SK-N-SH treated with all-trans-retinoic acid at 6 μM for 48 hours (cell line): Measurements from ENCODE around the gene GUCA2A.
"Not testable (repeated sequence)": the region's sequence is repeated elsewhere in the genome, so short reads cannot be mapped to it uniquely, and the experiment has no call there.

ENCODE experiments used
- ATAC-seq: fragments of 200-7000 bp; cut with Tn5 transposase; 3 replicates; pipeline ENCODE4 v1.9.1; 2020; ENCODE audit warnings: mild to moderate bottlenecking, moderate library complexity
- ARNTL ChIP-seq: fragments of 450-650 bp; formaldehyde crosslinking; IDR thresholded peaks from 2 replicates; pipeline ENCODE4 v1.5.0; 2020; ENCODE audit warnings: low read depth, mild to moderate bottlenecking, moderate library complexity, borderline replicate concordance
- BACH2 ChIP-seq: fragments of 250-450 bp; sonication (Bioruptor Pico); IDR thresholded peaks from 2 replicates; pipeline ENCODE4 v1.9.0; 2021; ENCODE audit warnings: mild to moderate bottlenecking, borderline replicate concordance
- CSDC2 ChIP-seq: fragments of 250-450 bp; sonication (Bioruptor Pico); IDR thresholded peaks from 2 replicates; pipeline ENCODE4 v1.5.0; 2020; ENCODE audit warnings: mild to moderate bottlenecking, moderate library complexity
- ESRRG ChIP-seq: fragments of 250-450 bp; sonication (Bioruptor Pico); IDR thresholded peaks from 2 replicates; pipeline ENCODE4 v1.6.1; 2021; ENCODE audit warnings: mild to moderate bottlenecking
- ISL1 ChIP-seq: fragments of 250-450 bp; sonication (Bioruptor Pico); IDR thresholded peaks from 2 replicates; pipeline ENCODE4 v2.1.2; 2022; ENCODE audit warnings: mild to moderate bottlenecking, moderate library complexity
- OSR1 ChIP-seq: fragments of 250-450 bp; sonication (Bioruptor Pico); IDR thresholded peaks from 2 replicates; pipeline ENCODE4 v1.8.0; 2022; ENCODE audit warnings: moderate library complexity, mild to moderate bottlenecking, inconsistent platforms
- POU6F1 ChIP-seq: fragments of 250-450 bp; sonication (Bioruptor Pico); IDR thresholded peaks from 2 replicates; pipeline ENCODE4 v1.8.0; 2021; ENCODE audit warnings: low read depth, mild to moderate bottlenecking, moderate library complexity, borderline replicate concordance
- PPARA ChIP-seq: fragments of 250-450 bp; sonication (Bioruptor Pico); IDR thresholded peaks from 2 replicates; pipeline ENCODE4 v1.5.0; 2020; ENCODE audit warnings: mild to moderate bottlenecking, borderline replicate concordance
- RARB ChIP-seq: fragments of 250-450 bp; sonication (Bioruptor Pico); IDR thresholded peaks from 2 replicates; pipeline ENCODE4 v1.8.0; 2021; ENCODE audit warnings: mild to moderate bottlenecking, moderate library complexity
- SNAI2 ChIP-seq: fragments of 250-450 bp; sonication (Bioruptor Pico); IDR thresholded peaks from 2 replicates; pipeline ENCODE4 v1.5.0; 2020; ENCODE audit warnings: mild to moderate bottlenecking, moderate library complexity
- TCF4 ChIP-seq: fragments of 250-450 bp; sonication (Bioruptor Pico); IDR thresholded peaks from 2 replicates; pipeline ENCODE4 v1.8.0; 2021; ENCODE audit warnings: mild to moderate bottlenecking, moderate library complexity, borderline replicate concordance
- ZFP3 ChIP-seq: fragments of 250-450 bp; sonication (Bioruptor Pico); IDR thresholded peaks from 2 replicates; pipeline ENCODE4 v1.5.0; 2020; ENCODE audit warnings: mild to moderate bottlenecking, moderate library complexity
- ZFP30 ChIP-seq: fragments of 450-650 bp; formaldehyde crosslinking; IDR thresholded peaks from 2 replicates; pipeline ENCODE4 v1.5.0; 2022; ENCODE audit warnings: mild to moderate bottlenecking, moderate library complexity
- ZNF565 ChIP-seq: fragments of 450-650 bp; formaldehyde crosslinking; conservative IDR thresholded peaks from 2 replicates; pipeline ENCODE4 v1.5.0; 2020; ENCODE audit warnings: low read depth, mild to moderate bottlenecking, moderate library complexity
- ZNF8 ChIP-seq: fragments of 450-650 bp; formaldehyde crosslinking; IDR thresholded peaks from 2 replicates; pipeline ENCODE4 v1.5.0; 2020; ENCODE audit warnings: mild to moderate bottlenecking, moderate library complexity
- TF ChIP-seq, protein P1 (sequence below): fragments of 250-450 bp; sonication (Bioruptor Pico); IDR thresholded peaks from 2 replicates; pipeline ENCODE4 v1.5.1; 2021; ENCODE audit warnings: mild to moderate bottlenecking, moderate library complexity
- TF ChIP-seq, protein P2 (sequence below): fragments of 250-450 bp; sonication (Bioruptor Pico); IDR thresholded peaks from 2 replicates; pipeline ENCODE4 v1.5.1; 2020; ENCODE audit warnings: low read depth, mild to moderate bottlenecking, moderate library complexity
- TF ChIP-seq, protein P3 (sequence below): fragments of 250-450 bp; sonication (Bioruptor Pico); IDR thresholded peaks from 2 replicates; pipeline ENCODE4 v1.5.0; 2020; ENCODE audit warnings: mild to moderate bottlenecking, moderate library complexity
- TF ChIP-seq, protein P4 (sequence below): fragments of 250-450 bp; sonication (Bioruptor Pico); IDR thresholded peaks from 2 replicates; pipeline ENCODE4 v1.8.0; 2020; ENCODE audit warnings: mild to moderate bottlenecking, moderate library complexity, borderline replicate concordance

Gene GUCA2A

GRCh38 chr1:42210421-42211133 is 46.0 kb upstream of the GUCA2A start:
- TF ChIP-seq ZFP30 (CRISPR knock-in tag) (no peak), ZNF8 (no peak), TCF4 (CRISPR knock-in tag) (no peak), ESRRG (CRISPR knock-in tag) (no peak), POU6F1 (CRISPR knock-in tag) (no peak), RARB (no peak), BACH2 (no peak), SNAI2 (no peak), ZFP3 (no peak), OSR1 (no peak), ISL1 (CRISPR knock-in tag) (no peak), PPARA (no peak)
- TF ChIP-seq, protein P1, sequence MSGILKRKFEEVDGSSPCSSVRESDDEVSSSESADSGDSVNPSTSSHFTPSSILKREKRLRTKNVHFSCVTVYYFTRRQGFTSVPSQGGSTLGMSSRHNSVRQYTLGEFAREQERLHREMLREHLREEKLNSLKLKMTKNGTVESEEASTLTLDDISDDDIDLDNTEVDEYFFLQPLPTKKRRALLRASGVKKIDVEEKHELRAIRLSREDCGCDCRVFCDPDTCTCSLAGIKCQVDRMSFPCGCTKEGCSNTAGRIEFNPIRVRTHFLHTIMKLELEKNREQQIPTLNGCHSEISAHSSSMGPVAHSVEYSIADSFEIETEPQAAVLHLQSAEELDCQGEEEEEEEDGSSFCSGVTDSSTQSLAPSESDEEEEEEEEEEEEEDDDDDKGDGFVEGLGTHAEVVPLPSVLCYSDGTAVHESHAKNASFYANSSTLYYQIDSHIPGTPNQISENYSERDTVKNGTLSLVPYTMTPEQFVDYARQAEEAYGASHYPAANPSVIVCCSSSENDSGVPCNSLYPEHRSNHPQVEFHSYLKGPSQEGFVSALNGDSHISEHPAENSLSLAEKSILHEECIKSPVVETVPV (CRISPR knock-in tag): no peak
- TF ChIP-seq, protein P2, sequence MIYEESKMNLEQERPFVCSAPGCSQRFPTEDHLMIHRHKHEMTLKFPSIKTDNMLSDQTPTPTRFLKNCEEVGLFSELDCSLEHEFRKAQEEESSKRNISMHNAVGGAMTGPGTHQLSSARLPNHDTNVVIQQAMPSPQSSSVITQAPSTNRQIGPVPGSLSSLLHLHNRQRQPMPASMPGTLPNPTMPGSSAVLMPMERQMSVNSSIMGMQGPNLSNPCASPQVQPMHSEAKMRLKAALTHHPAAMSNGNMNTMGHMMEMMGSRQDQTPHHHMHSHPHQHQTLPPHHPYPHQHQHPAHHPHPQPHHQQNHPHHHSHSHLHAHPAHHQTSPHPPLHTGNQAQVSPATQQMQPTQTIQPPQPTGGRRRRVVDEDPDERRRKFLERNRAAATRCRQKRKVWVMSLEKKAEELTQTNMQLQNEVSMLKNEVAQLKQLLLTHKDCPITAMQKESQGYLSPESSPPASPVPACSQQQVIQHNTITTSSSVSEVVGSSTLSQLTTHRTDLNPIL: no peak
- TF ChIP-seq, protein P3, sequence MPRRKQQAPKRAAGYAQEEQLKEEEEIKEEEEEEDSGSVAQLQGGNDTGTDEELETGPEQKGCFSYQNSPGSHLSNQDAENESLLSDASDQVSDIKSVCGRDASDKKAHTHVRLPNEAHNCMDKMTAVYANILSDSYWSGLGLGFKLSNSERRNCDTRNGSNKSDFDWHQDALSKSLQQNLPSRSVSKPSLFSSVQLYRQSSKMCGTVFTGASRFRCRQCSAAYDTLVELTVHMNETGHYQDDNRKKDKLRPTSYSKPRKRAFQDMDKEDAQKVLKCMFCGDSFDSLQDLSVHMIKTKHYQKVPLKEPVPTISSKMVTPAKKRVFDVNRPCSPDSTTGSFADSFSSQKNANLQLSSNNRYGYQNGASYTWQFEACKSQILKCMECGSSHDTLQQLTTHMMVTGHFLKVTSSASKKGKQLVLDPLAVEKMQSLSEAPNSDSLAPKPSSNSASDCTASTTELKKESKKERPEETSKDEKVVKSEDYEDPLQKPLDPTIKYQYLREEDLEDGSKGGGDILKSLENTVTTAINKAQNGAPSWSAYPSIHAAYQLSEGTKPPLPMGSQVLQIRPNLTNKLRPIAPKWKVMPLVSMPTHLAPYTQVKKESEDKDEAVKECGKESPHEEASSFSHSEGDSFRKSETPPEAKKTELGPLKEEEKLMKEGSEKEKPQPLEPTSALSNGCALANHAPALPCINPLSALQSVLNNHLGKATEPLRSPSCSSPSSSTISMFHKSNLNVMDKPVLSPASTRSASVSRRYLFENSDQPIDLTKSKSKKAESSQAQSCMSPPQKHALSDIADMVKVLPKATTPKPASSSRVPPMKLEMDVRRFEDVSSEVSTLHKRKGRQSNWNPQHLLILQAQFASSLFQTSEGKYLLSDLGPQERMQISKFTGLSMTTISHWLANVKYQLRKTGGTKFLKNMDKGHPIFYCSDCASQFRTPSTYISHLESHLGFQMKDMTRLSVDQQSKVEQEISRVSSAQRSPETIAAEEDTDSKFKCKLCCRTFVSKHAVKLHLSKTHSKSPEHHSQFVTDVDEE (CRISPR knock-in tag): no peak

GRCh38 chr1:42209526-42210251 is 45.1 kb upstream of the GUCA2A start:
- TF ChIP-seq, protein P3 (CRISPR knock-in tag): no peak
- no peak for TF ChIP-seq RARB
- no peak for TF ChIP-seq BACH2
- TF ChIP-seq POU6F1 (CRISPR knock-in tag): no peak
- no peak for TF ChIP-seq ARNTL (CRISPR knock-in tag)
- TF ChIP-seq, protein P1 (CRISPR knock-in tag): no peak
- TF ChIP-seq, protein P4, sequence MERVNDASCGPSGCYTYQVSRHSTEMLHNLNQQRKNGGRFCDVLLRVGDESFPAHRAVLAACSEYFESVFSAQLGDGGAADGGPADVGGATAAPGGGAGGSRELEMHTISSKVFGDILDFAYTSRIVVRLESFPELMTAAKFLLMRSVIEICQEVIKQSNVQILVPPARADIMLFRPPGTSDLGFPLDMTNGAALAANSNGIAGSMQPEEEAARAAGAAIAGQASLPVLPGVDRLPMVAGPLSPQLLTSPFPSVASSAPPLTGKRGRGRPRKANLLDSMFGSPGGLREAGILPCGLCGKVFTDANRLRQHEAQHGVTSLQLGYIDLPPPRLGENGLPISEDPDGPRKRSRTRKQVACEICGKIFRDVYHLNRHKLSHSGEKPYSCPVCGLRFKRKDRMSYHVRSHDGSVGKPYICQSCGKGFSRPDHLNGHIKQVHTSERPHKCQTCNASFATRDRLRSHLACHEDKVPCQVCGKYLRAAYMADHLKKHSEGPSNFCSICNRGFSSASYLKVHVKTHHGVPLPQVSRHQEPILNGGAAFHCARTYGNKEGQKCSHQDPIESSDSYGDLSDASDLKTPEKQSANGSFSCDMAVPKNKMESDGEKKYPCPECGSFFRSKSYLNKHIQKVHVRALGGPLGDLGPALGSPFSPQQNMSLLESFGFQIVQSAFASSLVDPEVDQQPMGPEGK (CRISPR knock-in tag): no peak
- no peak for TF ChIP-seq ZNF565
- no peak for TF ChIP-seq PPARA
- no peak for TF ChIP-seq ZFP30 (CRISPR knock-in tag)
- no peak for TF ChIP-seq CSDC2 (CRISPR knock-in tag)
- no peak for TF ChIP-seq ESRRG (CRISPR knock-in tag)
- TF ChIP-seq ISL1 (CRISPR knock-in tag): no peak
- no peak for TF ChIP-seq OSR1
- TF ChIP-seq, protein P2: no peak
- no peak for ATAC-seq

More at GRCh38 chr1:42210421-42211133, 46.0 kb upstream of the GUCA2A start:
- ATAC-seq: no peak

DNA sequence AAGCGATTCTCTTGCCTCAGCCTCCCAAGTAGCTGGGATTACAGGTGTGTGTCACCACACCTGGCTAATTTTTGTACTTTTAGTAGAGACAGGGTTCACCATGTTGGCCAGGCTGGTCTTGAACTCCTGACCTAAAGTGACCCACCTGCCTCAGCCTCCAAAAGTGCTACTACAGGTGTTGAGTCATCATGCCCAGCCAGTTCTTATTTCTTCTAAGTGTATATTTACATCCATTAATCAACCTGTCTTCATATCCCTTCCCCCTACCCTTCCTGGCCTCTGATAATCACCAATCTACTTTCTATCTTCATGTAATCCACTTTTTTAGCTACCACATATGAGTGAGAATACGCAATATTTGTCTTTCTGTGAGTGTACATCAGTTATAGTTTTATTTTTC is 42.4 kb upstream of the GUCA2A start:
- ATAC-seq: not testable (repeated sequence)
